ENCODE results near the gene TMEM218. TPM values are rescaled to one million over a fixed set of nuclear protein-coding genes. Genes with fewer than 3 reads are reported as not detected.
A peak's percentile ranks its signal among the peaks of the same experiment; 100 is the strongest.

TMEM218 gene
- total and polyA plus RNA-seq, 2 of the 8 experiments (the other 6 are each of a cell fraction or from before 2014, with no cell fraction given), result 17.0 to 33.5 TPM

DNA sequence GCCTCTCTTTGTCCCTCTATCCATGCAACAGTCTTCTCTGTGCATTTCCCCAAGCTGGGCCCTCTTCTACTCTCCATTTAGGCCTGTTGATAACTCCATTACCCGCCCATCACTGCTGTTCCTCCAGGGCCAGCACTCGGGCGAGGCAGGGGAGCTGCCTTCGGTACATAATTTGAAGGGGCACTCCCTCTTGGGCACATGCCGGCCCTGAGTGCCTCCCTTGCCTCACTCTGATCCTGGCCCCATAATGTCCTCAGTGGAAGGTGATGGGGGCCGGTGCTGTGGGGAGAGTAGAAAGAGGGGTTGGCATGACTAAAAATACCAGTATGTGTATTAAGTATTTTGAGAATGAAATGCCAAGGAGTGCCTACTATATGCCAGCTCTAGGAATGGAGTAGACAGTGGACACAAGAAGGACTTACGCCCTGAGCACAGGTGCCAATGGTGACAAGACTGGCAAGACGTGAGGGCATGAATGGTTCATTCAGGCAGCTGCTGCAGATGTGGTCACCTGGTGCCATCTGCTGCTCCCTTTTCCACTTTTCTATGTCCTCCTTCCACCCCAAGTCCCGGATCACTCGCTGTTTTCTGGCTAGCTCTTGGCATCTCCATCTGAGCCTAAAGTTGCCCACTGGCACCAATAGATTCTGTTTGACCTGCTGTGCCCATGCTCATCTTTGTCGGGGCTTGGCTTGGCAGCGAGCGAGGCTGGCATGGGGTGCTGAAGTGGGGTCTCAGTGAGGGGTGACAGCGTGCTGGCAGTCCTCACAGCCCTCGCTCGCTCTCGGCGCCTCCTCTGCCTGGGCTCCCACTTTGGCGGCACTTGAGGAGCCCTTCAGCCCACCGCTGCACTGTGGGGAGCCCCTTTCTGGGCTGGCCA is 22.6 kb downstream of the TMEM218 start:
- ChIA-PET POLR2A (ENCODE audit: partially characterized antibody) (interaction anchor here (0.7 to 1.0 kb wide), 2 partner anchors 80 to 154 kb away, joined by 3 read pairs; no protein-coding TSS in a partner anchor), CTCF (ENCODE audit: partially characterized antibody) (interaction anchor here (1.2 to 29.4 kb wide), 16 partner anchors 13 to 364 kb away, joined by 3 to 486 read pairs (median 20); partner anchors contain the start of genes SLC37A2 and TMEM218)
- Histone ChIP-seq H2BK120ac (replicated peaks; ENCODE audit: low read depth, low read length) (no peak overlapping the region), H2BK5ac (ENCODE audit: low read depth, low read length) (no peak overlapping the region), H3K79me1 (ENCODE audit: low read depth, low read length) (no peaks in the 10 kb centered on the region), H2BK15ac (ENCODE audit: low read length) (no peak overlapping the region), H4K8ac (ENCODE audit: extremely low read depth, insufficient read depth, low read length) (no peak overlapping the region), H3K9ac (replicated peaks in 1 of 4; ENCODE audit: extremely low read depth in 1 of 4, low read depth in 3 of 4, low read length in 3 of 4) (no peak overlapping the region), H2BK20ac (ENCODE audit: low read length) (no peak overlapping the region), H4K5ac (ENCODE audit: insufficient read length, low read depth, low read length) (no peak overlapping the region), H2BK12ac (ENCODE audit: low read depth, low read length) (no peak overlapping the region), H3K56ac (replicated peaks; ENCODE audit: insufficient read length, low read depth, low read length) (no peak overlapping the region), H3K4me1 (replicated peaks in 1 of 4; ENCODE audit: control insufficient read depth in 3 of 4, insufficient read depth in 4 of 4, low read length in 3 of 4) (peaks cover 2 to 9% (median 5%) of the 10 kb centered on the region in 4 experiments), H3K23me2 (ENCODE audit: low read depth, low read length) (no peaks in the 10 kb centered on the region), H2AFZ (ENCODE audit: low read length) (no peak overlapping the region), H3K79me2 (ENCODE audit: control insufficient read depth in 1 of 2, insufficient read depth in 2 of 2, low read length in 2 of 2) (no peaks in the 10 kb centered on the region), H3K9me3 (ENCODE audit: insufficient read depth in 2 of 2, low read depth in 1 of 2, low read length in 1 of 2) (no peaks in the 10 kb centered on the region), H3K4ac (replicated peaks; ENCODE audit: insufficient read length, low read depth, low read length) (no peak overlapping the region), H3K4me3 (ENCODE audit: extremely low read depth in 1 of 4, insufficient read depth in 2 of 4, low read depth in 3 of 4, low read length in 4 of 4) (no peak overlapping the region), H3K27ac (ENCODE audit: low read depth, low read length) (no peak overlapping the region), H3K23ac (ENCODE audit: insufficient read length) (no peak overlapping the region), H3K36me3 (ENCODE audit: control insufficient read depth in 2 of 4, insufficient read depth in 4 of 4, low read length in 3 of 4) (no peaks in the 10 kb centered on the region), H4K91ac (replicated peaks; ENCODE audit: insufficient read length, low read length) (no peak overlapping the region), H4K20me1 (replicated peaks in 1 of 2; ENCODE audit: control insufficient read depth in 1 of 2, insufficient read depth in 2 of 2, low read length in 2 of 2) (no peaks in the 10 kb centered on the region), H2AK5ac (ENCODE audit: low read depth, low read length) (no peak overlapping the region), H3K27me3 (replicated peaks in 1 of 4; ENCODE audit: control insufficient read depth in 3 of 4, extremely low read depth in 1 of 4, insufficient read depth in 3 of 4, low read length in 3 of 4) (no peaks in the 10 kb centered on the region), H3K14ac (ENCODE audit: insufficient read length) (no peak overlapping the region), H3K18ac (ENCODE audit: extremely low read depth, low read length) (no peak overlapping the region), H3K4me2 (ENCODE audit: insufficient read depth in 1 of 2, low read depth in 2 of 2, low read length in 2 of 2) (no peak overlapping the region)
- DNase-seq (ENCODE audit: low read depth in 1 of 2, low spot score in 2 of 2) (no peak), FAIRE-seq (no peak)
- WGBS, 2 experiments (ENCODE audit: extremely low coverage in 1 of 2, insufficient coverage in 1 of 2, insufficient read length in 1 of 2, insufficient replicate concordance in 2 of 2, low coverage in 1 of 2, low lambda C conversion rate in 2 of 2, missing lambda C conversion rate in 1 of 2), result 81% methylated on average over 19 of the region's 20 CpGs; no CpG with 5 or more reads in 1 of the 2 experiments
- TF ChIP-seq MAFK (IDR thresholded peaks at IDR 0.05; ENCODE audit: low read depth, low read length), result no peak
- TF ChIP-seq RAD21 (IDR thresholded peaks at IDR 0.05 in 1 of 2, conservative IDR thresholded peaks at IDR 0.05 in 1 of 2; ENCODE audit: low read depth in 2 of 2, low read length in 2 of 2), result 0 out of 4 replicates have a peak, but pooled peaks have one; percentile 2 to 8
